Measurements from ENCODE around the gene C18orf63.
A peak's percentile ranks its signal among the peaks of the same experiment; 100 is the strongest.

The C18orf63 gene

DNA sequence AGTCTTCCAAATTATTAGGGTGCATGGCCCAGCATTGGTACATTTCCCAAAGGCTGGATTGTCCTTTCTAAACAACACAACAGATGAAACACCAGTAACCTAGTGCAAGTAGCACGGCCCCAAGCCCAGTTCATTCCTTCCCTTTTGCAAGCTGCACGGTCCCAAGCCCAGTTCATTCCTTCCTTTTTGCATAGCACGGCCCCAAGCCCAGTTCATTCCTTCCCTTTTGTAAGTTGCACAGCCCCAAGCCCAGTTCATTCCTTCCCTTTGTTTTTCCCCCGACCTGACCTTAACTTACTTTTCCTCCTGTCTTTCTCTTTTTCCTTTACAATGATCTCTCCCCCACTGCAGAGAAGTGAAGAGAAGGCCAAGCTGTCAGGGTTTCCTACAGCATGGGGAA, 60.9 kb downstream of the C18orf63 start:
- no peak overlapping the region for H3K4me3 ChIP-seq (ENCODE audit: low read length, poor library complexity, severe bottlenecking)
- no peak overlapping the region for H3K4me2 ChIP-seq (ENCODE audit: low read depth, low read length, poor library complexity, severe bottlenecking)
- H3K9ac ChIP-seq (ENCODE audit: low read depth, low read length, poor library complexity, severe bottlenecking), result no peak overlapping the region
- peaks cover 3% of the 10 kb centered on the region for H3K4me1 ChIP-seq (ENCODE audit: insufficient read depth, low read length, poor library complexity, severe bottlenecking)
- no peak overlapping the region for H2AFZ ChIP-seq (ENCODE audit: low read length)
- H3K9me3 ChIP-seq (ENCODE audit: insufficient read depth, low read depth, low read length), result no peaks in the 10 kb centered on the region
- H3F3A ChIP-seq (ENCODE audit: low read depth), result no peaks in the 10 kb centered on the region
- no peaks in the 10 kb centered on the region for H4K20me1 ChIP-seq (ENCODE audit: insufficient read depth, low read length, poor library complexity, severe bottlenecking)
- H3K27me3 ChIP-seq (ENCODE audit: insufficient read depth, low read length, poor library complexity, severe bottlenecking), result peaks cover 9% of the 10 kb centered on the region
- TF ChIP-seq EZH2phosphoT487 (IDR thresholded peaks at IDR 0.05; ENCODE audit: borderline replicate concordance), result no peak
- TF ChIP-seq, protein P1, sequence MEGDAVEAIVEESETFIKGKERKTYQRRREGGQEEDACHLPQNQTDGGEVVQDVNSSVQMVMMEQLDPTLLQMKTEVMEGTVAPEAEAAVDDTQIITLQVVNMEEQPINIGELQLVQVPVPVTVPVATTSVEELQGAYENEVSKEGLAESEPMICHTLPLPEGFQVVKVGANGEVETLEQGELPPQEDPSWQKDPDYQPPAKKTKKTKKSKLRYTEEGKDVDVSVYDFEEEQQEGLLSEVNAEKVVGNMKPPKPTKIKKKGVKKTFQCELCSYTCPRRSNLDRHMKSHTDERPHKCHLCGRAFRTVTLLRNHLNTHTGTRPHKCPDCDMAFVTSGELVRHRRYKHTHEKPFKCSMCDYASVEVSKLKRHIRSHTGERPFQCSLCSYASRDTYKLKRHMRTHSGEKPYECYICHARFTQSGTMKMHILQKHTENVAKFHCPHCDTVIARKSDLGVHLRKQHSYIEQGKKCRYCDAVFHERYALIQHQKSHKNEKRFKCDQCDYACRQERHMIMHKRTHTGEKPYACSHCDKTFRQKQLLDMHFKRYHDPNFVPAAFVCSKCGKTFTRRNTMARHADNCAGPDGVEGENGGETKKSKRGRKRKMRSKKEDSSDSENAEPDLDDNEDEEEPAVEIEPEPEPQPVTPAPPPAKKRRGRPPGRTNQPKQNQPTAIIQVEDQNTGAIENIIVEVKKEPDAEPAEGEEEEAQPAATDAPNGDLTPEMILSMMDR (conservative IDR thresholded peaks at IDR 0.05; ENCODE audit: low read length), result no peak
- no peaks in the 10 kb centered on the region for H3K79me2 ChIP-seq (ENCODE audit: insufficient read depth, low read length)
- no peaks in the 10 kb centered on the region for H3K36me3 ChIP-seq (ENCODE audit: insufficient read depth, low read length)
- H3K9me2 ChIP-seq (replicated peaks; ENCODE audit: low read depth, low read length), result no peaks in the 10 kb centered on the region

DNA sequence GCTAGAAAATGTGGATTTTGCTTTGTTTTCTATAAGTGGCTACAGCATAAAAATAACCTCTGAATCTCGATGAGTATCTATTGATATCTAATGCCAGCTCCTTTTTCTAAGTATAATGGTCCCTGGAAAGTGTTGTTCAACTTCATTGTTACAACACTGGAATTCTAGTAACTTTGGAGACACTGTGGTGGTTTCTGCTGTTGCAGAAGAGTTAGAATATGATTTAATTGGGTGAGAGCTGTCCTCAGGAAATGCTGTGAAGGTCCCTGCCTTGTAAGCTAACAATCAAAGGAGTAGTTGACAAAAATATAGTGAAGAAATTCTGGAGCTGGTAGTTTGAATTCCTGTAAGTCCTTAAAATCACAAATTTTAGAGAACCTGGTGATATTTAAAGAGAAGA, 62.1 kb downstream of the C18orf63 start:
- Histone ChIP-seq H3F3A (ENCODE audit: low read depth) (no peaks in the 10 kb centered on the region), H3K27me3 (ENCODE audit: insufficient read depth, low read length, poor library complexity, severe bottlenecking) (no peaks in the 10 kb centered on the region), H4K20me1 (ENCODE audit: insufficient read depth, low read length, poor library complexity, severe bottlenecking) (no peaks in the 10 kb centered on the region), H3K36me3 (ENCODE audit: insufficient read depth, low read length) (no peaks in the 10 kb centered on the region), H3K4me3 (ENCODE audit: low read length, poor library complexity, severe bottlenecking) (no peak overlapping the region), H3K9me3 (ENCODE audit: insufficient read depth, low read depth, low read length) (no peaks in the 10 kb centered on the region), H2AFZ (ENCODE audit: low read length) (0 out of 2 replicates have a peak overlapping the region, but pooled peaks have one; percentile 28), H3K9ac (ENCODE audit: low read depth, low read length, poor library complexity, severe bottlenecking) (no peak overlapping the region), H3K4me2 (ENCODE audit: low read depth, low read length, poor library complexity, severe bottlenecking) (no peak overlapping the region), H3K9me2 (replicated peaks; ENCODE audit: low read depth, low read length) (no peaks in the 10 kb centered on the region), H3K4me1 (ENCODE audit: insufficient read depth, low read length, poor library complexity, severe bottlenecking) (peaks cover 3% of the 10 kb centered on the region), H3K79me2 (ENCODE audit: insufficient read depth, low read length) (no peaks in the 10 kb centered on the region)
- TF ChIP-seq, protein P1 (conservative IDR thresholded peaks at IDR 0.05; ENCODE audit: low read length), result no peak
- no peak for TF ChIP-seq EZH2phosphoT487 (IDR thresholded peaks at IDR 0.05; ENCODE audit: borderline replicate concordance)

DNA sequence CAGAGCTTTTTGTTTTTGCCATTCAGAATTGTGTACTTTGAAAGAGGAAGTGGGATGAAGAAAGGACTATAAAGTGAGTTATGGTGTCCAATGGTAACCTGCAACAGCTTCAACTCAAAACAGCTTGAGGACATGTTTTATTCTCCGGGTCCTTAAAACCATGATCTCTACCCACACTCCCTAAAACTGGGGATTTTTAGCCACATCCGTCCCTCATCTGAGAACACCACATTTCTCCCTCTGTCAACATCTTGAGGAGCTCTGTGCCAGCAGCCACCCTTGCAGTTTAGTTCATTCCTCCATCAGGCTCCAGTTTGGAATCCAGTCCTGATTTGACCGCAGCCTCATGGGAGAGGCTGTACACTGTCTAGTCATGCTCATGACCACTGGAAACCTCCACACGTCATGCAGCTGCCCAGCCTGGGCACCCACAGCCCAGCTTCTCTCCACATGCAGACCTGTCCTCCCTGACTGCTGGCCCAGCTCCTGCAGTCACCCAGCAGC, 62.6 kb downstream of the C18orf63 start:
- H3K79me2 ChIP-seq (ENCODE audit: insufficient read depth, low read length), result no peaks in the 10 kb centered on the region
- peaks cover 3% of the 10 kb centered on the region for H3K4me1 ChIP-seq (ENCODE audit: insufficient read depth, low read length, poor library complexity, severe bottlenecking)
- no peak overlapping the region for H3K4me3 ChIP-seq (ENCODE audit: low read length, poor library complexity, severe bottlenecking)
- H3K36me3 ChIP-seq (ENCODE audit: insufficient read depth, low read length), result no peaks in the 10 kb centered on the region
- no peak overlapping the region for H3K4me2 ChIP-seq (ENCODE audit: low read depth, low read length, poor library complexity, severe bottlenecking)
- no peak overlapping the region for H3K9ac ChIP-seq (ENCODE audit: low read depth, low read length, poor library complexity, severe bottlenecking)
- no peaks in the 10 kb centered on the region for H3K9me3 ChIP-seq (ENCODE audit: insufficient read depth, low read depth, low read length)
- H2AFZ ChIP-seq (ENCODE audit: low read length), result 0 out of 2 replicates have a peak overlapping the region, but pooled peaks have one; percentile 28
- no peaks in the 10 kb centered on the region for H3F3A ChIP-seq (ENCODE audit: low read depth)
- TF ChIP-seq, protein P1 (conservative IDR thresholded peaks at IDR 0.05; ENCODE audit: low read length), result no peak
- TF ChIP-seq EZH2phosphoT487 (IDR thresholded peaks at IDR 0.05; ENCODE audit: borderline replicate concordance), result no peak
- H4K20me1 ChIP-seq (ENCODE audit: insufficient read depth, low read length, poor library complexity, severe bottlenecking), result no peaks in the 10 kb centered on the region
- H3K9me2 ChIP-seq (replicated peaks; ENCODE audit: low read depth, low read length), result no peaks in the 10 kb centered on the region
- H3K27me3 ChIP-seq (ENCODE audit: insufficient read depth, low read length, poor library complexity, severe bottlenecking), result no peaks in the 10 kb centered on the region
